Superior temporal gyrus (tissue), 1 donor: ENCODE results near the gene ENPP1.

Experiments used
- DNase-seq: peaks from one replicate; pipeline ENCODE4 v3.0.0-alpha.2; 2016; ENCODE audit errors: extremely low spot score

Gene ENPP1

GRCh38 chr6:131807644-131808459 is at the start of gene ENPP1:
ENPP1 (plus strand) TSS chr6:131808020; CDS start chr6:131808036, 16 bp downstream.
- peak; percentile 63 for DNase-seq

GRCh38 chr6:131758920-131759319 is 48.9 kb upstream of the ENPP1 start:
- DNase-seq: no peak

- DNase-seq: no peak
Observed at GRCh38 chr6:131761060-131761761, 46.6 kb upstream of the ENPP1 start.

GRCh38 chr6:131761762-131762067 is 46.1 kb upstream of the ENPP1 start:
- no peak for DNase-seq

- DNase-seq: no peak
Observed at GRCh38 chr6:131762984-131763383, 44.8 kb upstream of the ENPP1 start.

- no peak for DNase-seq
Observed at GRCh38 chr6:131763749-131764148, 44.1 kb upstream of the ENPP1 start.

- no peak for DNase-seq
Observed at GRCh38 chr6:131764350-131764749, 43.5 kb upstream of the ENPP1 start.

- no peak for DNase-seq
Observed at GRCh38 chr6:131765081-131765803, 42.6 kb upstream of the ENPP1 start.

- DNase-seq: no peak
Observed at GRCh38 chr6:131765804-131766135, 42.0 kb upstream of the ENPP1 start.

GRCh38 chr6:131766631-131767030 is 41.2 kb upstream of the ENPP1 start:
- DNase-seq: no peak

- no peak for DNase-seq
Observed at GRCh38 chr6:131768964-131769363, 38.9 kb upstream of the ENPP1 start.

GRCh38 chr6:131769385-131770141 is 38.3 kb upstream of the ENPP1 start:
- no peak for DNase-seq

- no peak for DNase-seq
Observed at GRCh38 chr6:131770776-131771175, 37.0 kb upstream of the ENPP1 start.

GRCh38 chr6:131773284-131773950 is 34.4 kb upstream of the ENPP1 start:
- no peak for DNase-seq

- no peak for DNase-seq
Observed at GRCh38 chr6:131775886-131776285, 31.9 kb upstream of the ENPP1 start.

GRCh38 chr6:131776985-131777384 is 30.8 kb upstream of the ENPP1 start:
- DNase-seq: no peak

- DNase-seq: no peak
Observed at GRCh38 chr6:131778169-131778568, 29.7 kb upstream of the ENPP1 start.

- no peak for DNase-seq
Observed at GRCh38 chr6:131779304-131779703, 28.5 kb upstream of the ENPP1 start.

GRCh38 chr6:131780600-131780999 is 27.2 kb upstream of the ENPP1 start:
- DNase-seq: no peak

GRCh38 chr6:131781687-131782086 is 26.1 kb upstream of the ENPP1 start:
- DNase-seq: no peak

GRCh38 chr6:131782764-131783163 is 25.1 kb upstream of the ENPP1 start:
- no peak for DNase-seq

GRCh38 chr6:131784561-131784960 is 23.3 kb upstream of the ENPP1 start:
- no peak for DNase-seq
